HG03045 (cell line): ENCODE measurements around the gene SF3A1.
"Not testable (repeated sequence)": the region's sequence is repeated elsewhere in the genome, so short reads cannot be mapped to it uniquely, and the experiment has no call there.

Experiments
- ATAC-seq: cut with Tn5 transposase; IDR thresholded peaks from one replicate; pipeline ENCODE4 v1.9.1; 2021; ENCODE audit warnings: mild to moderate bottlenecking, moderate library complexity; ENCODE audit not compliant: unreplicated experiment

The SF3A1 gene

DNA sequence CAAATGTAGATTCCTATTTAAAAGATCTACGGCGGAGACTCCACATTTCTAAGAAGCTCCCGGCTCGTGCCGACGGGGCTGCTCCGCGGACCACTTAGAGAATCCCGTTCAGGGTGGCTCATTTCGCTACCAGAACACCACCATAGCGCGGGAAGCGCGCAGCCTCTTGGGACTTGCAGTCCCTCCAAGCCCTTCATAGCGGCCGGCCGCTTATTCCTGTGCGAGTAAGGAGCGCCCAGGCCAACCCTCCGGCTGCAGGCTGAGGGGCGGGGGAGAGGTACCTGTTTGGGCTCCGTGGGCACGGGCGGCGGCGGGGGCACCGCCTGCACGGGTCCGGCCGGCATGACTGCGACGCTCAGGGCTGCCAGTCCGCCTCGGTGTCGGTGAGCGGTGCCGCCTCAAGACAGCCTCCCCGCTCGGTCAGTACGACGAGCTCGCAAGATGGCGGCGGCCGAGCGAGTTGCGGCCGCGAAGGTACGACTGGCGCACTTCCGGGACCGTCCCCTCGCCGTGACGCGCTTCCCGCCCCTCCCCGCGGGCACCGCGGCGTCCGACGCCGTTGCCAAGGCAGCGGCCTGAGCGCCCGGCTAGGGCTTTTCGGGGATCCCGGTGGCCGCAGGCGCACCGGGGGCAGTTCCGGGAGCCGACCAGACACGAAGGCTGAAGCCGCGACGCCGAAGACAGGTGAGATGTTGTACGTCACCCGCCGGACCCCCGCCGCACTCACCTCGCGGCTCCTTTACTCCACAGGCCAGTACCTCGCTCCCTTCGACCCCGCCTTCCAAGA, at the start of gene SF3A1, which contains the start of gene CCDC157:
Gene SF3A1, minus strand, starts transcription at position 446 of the 787 bp plus-strand sequence. Its CDS starts 102 bp downstream, at position 344.
Gene CCDC157, plus strand, starts transcription at position 559 of the 787 bp plus-strand sequence. CDS start 8,994 bp downstream, outside the sequence.
- peak; percentile 91 for ATAC-seq

GRCh38 chr22:30406400-30406799, 49.7 kb upstream of the SF3A1 start:
- ATAC-seq: no peak

GRCh38 chr22:30405731-30406130, 49.0 kb upstream of the SF3A1 start:
- no peak for ATAC-seq

DNA sequence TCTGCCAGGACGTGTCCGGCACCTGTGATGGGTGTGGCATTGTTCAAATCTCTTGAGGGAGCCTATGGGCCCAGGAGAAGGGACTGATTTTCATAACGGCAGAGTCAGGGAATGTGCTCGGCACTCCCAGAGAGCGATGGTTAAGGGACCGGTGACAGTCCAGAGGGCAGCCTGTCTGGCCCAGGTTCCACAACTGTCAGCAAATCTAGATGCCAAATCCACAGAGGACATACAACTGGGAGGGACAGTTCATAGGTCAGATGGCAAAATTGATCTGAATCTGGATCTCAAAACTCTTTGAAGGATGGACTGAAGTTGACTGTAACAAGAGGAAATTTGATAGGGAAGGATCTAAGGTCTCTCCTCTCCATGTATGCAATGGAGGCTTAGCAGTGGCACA, 47.6 kb upstream of the SF3A1 start:
- ATAC-seq: no peak

- not testable (repeated sequence) for ATAC-seq
Observed at GRCh38 chr22:30402766-30403104, 46.0 kb upstream of the SF3A1 start.

GRCh38 chr22:30402028-30402765, 45.5 kb upstream of the SF3A1 start:
- ATAC-seq: no peak

DNA sequence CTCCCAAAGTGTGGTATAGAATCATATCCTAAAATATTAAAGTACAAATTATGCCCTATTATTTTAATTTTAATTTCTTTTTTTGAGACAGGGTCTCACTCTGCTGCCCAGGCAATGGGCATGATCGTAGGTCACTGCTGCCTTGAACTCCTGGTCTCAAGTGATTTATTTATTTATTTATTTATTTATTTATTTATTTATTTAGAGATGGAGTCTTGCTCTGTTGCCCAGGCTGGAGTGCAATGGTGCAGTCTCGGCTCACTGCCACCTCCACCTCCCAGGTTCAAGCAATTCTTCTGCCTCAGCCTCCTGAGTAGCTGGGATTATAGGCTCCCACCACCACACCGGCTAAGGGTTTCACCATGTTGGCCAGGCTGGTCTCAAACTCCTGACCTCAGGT, 44.3 kb upstream of the SF3A1 start:
- not testable (repeated sequence) for ATAC-seq

- no peak for ATAC-seq
Observed at GRCh38 chr22:30400159-30400558, 43.5 kb upstream of the SF3A1 start.

DNA sequence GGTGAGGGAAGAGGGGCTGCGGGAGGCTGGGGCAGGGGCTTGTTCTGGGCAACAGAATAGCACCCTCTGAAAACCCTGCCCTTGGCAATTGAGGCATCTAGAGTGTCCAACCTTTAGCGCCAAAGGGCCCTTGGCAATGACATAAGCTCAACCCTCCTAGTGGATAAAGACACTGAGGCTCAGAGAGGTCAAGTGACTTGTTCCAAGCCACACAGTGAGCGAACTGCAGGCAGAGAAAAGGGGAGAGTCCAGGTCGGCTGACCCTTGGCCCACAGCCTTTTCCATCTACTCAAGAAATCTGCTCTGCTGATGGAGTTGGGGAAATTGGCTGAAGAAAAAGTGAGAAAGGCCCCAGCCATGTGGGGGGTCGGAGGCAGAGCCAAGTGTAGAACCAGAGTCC, 43.0 kb upstream of the SF3A1 start:
- no peak for ATAC-seq

DNA sequence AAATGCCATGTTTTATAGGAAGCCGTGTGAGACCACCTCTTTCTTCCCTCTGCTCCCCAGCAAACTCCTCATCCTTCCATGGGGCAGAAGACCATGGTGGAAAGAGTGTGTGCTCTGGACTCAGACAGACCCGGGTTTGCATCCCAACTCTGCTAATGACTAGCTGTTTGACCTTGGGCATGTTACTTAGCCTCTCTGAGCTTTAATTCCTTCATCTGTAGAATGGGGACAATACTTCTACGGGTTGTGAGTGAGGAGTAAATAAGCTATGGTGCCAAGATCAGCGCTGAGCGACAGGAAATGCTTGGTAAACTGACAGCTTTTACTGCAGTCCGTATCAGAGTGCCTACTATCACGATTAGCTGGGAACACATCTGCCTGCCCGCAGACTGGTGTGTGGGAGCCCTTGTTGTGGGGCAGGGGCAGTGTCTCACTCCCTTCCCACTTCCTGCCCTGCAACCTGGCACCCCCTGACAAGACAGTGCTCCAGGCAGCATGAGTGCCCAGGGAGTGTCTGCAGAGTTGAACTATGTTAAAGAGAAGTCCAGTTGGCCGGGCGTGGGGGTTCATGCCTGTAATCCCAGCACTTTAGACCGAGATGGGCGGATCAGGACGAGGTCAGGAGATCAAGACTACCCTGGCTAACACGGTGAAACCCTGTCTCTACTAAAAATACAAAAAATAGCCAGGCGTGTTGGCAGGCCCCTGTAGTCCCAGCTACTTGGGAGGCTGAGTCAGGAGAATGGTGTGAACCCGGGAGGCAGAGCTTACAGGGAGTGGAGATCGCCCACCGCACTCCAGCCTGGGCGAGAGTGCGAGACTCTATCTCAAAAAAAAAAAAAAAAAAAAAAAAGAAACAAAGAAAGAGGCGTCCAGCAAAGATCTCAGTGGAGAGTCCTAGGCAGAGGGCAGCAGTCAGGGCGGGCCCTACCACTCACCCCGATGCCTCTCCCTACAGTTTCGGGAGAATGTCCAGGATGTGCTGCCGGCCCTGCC, 42.3 kb upstream of the SF3A1 start:
- ATAC-seq: no peak

DNA sequence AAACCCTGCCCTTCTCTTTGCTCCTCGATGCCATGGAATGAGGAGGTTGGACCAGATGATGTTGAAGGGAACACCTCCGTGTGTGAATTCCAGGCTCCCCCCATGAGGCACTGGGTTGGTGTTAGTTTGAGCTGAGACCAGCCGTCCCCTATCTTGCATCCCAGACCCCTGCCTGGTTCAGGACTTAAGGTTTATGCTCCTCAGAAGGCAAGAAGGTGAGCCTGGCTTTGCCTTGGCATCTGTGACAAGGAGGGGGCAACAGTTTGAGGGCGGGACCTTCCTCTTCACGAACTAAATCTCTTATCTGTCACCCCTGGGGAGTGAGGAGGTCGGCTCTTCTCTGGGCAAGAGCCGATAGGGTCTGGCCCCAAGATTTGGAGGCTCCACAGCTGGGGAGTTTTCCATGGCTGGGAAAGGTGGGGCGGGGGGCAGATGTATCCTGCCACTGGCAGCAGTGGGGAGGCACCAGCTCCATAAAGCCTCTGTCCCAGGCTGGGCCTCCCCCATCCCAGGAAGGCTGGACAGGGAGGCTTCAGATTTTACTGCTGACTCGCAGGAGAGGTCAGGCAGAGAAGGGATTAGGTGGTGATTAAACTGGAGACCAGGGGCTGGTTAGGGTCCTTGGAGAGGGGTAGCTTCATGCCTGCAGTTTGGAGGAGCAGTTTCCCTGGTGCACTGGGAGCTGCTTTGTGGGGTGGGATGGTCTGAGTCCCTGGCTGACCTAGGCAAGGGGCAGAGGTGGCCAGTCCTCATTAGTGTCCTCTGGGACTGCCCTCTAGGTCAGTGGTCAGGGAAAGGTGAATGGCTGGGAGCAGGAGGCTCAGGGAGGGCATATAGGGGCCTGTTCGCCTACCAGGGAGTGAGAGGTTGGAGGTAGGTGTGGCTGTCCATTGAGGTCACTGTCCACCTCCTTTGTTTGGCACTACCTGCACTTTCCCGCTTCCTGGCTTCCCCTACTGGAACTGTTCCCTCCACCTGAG, 41.3 kb upstream of the SF3A1 start:
- no peak for ATAC-seq

DNA sequence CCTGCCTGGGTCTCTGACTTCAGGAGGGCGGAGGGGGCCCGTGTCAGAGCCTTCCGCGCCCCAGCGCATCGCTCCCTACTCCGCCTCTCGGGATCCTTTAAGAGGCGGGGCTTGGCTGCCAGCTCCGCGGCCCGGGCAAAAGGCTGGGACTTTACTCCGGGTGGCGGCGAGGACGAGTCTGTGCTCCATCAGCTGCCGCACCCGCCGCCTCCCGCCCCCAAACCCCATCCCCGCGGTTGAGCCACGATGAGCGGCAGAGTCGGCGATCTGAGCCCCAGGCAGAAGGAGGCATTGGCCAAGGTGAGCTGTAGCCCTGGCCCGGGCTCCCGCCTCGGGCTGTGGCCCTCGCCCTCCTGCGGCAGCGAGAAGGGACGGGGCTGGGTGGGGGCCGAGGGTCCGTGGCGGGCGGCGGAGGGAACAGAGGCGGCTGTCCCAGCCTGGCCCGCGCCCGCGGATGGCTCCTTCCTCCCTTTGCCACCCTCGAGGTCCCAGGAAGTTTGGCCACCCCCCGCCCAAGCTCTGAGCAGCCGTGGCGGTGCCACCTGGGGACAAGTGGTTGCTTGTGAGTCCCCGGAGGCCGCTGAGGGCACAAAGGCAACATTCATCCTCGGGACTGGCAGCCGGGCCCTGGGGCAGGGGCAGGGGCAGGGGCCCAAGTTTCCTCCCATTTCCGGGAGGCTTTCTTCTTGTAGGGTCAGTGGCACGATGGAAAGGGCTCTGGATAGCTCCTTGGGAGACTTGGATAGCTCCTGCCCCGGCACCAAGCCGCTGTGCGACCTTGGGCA, 40.4 kb upstream of the SF3A1 start, which contains the start of gene SEC14L2:
Gene SEC14L2, plus strand, starts transcription at position 148 of the 785 bp plus-strand sequence. Its CDS starts 99 bp downstream, at position 247.
- ATAC-seq: no peak

DNA sequence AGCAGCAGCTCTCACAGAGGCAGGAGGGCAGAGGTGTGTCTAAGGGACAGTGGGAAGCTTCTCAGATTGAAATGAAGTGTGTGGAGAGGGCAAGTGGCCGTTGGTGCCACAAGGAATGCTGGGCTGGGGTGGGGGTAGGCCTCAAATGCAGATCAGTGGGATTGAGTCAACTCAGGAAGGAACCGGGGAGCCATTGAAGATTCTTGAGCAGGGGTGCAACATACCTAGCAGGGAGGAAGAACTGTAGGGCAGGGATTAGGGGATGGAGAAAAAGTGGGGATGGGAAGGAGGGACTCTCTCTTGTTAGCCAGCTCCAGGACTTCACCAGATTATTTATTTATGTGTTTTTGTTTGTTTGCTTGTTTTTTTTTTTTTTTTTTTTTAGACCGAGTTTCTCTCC, 37.2 kb upstream of the SF3A1 start:
- ATAC-seq: no peak

- no peak for ATAC-seq
Observed at GRCh38 chr22:30393322-30393680, 36.6 kb upstream of the SF3A1 start.

DNA sequence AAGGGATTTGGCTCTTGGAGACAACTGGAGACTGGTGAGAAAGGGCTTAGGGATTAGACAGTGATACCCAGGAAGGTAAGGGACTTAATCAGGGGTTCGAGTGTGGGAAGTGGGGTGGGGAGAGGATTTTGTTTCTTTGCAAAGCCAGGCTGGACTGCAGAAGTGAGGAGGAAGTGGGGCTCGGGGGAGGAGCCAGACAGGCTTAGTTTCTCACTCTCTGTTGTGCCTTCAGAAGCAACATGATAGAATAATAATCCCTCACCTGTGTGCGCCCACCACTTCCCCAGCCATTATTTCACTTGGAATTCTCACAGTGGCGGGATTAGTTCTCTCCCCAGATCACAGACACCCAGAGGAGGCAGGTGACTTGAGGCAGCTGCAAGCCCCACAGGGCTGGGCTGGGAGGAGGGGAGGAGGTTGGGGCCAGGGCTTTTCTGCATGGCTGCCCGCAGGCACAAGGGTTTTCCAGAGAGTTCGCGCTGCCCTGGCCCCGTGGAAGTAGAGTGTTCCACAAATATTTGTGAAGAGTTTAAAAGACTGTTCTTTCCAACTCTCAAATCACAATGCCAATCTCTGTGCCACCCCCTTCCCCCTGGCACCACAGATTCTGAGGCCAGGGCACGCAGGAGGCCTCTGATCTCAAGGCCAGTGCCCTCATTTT, 36.1 kb upstream of the SF3A1 start:
- ATAC-seq: no peak

DNA sequence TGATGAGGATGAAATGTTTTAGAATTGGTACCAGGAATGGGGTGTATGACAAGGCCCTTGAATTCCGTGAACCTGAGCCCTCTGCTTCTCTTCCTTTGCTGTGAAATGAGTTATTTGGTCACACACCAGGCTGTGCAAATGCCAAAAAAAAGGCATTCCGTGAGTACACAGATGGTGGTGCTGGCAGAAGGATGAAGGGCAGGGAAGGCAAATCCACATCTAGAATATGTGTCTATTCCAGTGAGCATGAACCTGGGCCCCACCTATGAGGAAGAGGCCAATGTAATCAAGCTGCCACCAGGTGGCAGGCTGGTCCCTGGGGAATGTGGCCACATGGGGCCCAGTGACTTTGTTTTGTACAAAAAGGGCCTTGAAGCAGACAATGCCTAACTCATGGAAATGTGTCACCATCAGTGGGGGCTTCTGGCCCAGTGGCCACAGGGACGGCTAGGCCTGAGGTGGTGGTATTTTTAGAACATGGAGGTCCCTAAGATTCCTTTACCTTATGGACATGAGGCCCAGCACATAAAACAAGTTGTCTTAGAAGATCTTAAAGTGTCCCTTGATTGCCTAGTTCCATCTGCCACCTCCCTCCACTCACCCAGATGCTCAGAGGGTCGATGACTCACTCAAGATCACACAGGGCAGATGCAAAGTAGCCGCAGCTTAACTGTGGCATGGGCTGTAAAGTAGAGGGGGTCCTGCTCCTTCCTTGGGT, 34.4 kb upstream of the SF3A1 start:
- no peak for ATAC-seq

GRCh38 chr22:30386960-30387827, 30.5 kb upstream of the SF3A1 start, which contains the start of gene RNF215:
TSS of gene RNF215 (minus strand) at chr22:30387411. CDS start at chr22:30387313, 98 bp downstream.
- ATAC-seq: peak; percentile 73
